GM12864 (cell line): ENCODE measurements around the gene SPNS3.

Source experiments
- DNase-seq: peaks from one replicate; pipeline ENCODE4 v3.0.0-alpha.2; 2011; ENCODE audit warnings: low read depth
- H3K4me3 ChIP-seq: 2 replicates; pipeline ENCODE4 v1.5.1; 2011; ENCODE audit warnings: mild to moderate bottlenecking, low read depth, low read length, control low read depth
- CTCF ChIP-seq: IDR thresholded peaks from 2 replicates; pipeline ENCODE4 v1.5.1; 2011; ENCODE audit warnings: low read depth, mild to moderate bottlenecking, moderate library complexity, low read length, control low read depth, inconsistent platforms; ENCODE audit errors: missing control alignments

Gene SPNS3

GRCh38 chr17:4513113-4514032 is 79.6 kb downstream of the SPNS3 start:
- TF ChIP-seq CTCF, result no peak
- no peak for DNase-seq
- H3K4me3 ChIP-seq, result no peak overlapping the region

- no peak for DNase-seq
- no peak overlapping the region for H3K4me3 ChIP-seq
- no peak for TF ChIP-seq CTCF
Measured at GRCh38 chr17:4514206-4514605, 80.5 kb downstream of the SPNS3 start.

- no peak overlapping the region for H3K4me3 ChIP-seq
- no peak for DNase-seq
- TF ChIP-seq CTCF, result no peak
Measured at GRCh38 chr17:4514779-4515178, 81.0 kb downstream of the SPNS3 start.

DNA sequence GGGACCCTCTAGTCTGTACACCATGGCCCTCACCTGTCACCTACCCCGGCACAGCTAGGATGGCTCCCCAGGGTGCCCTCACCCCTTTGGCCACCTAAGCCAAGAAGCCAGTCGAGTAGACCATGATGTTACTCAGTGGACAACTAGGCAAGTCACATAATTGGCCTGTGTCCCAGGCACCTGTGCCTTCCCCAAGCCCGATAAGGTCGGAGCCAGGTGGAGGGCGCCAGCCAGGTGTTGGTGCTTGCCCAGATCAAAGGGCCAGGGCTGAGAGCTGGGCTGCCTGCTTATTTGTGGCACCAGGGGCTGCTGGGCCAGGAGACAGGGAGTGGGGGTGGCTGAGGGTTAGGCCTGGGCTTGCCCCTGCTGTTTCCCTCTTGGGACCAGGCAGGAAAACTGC is 81.8 kb downstream of the SPNS3 start:
- no peak overlapping the region for H3K4me3 ChIP-seq
- TF ChIP-seq CTCF, result no peak
- no peak for DNase-seq

GRCh38 chr17:4516735-4517134 is 83.0 kb downstream of the SPNS3 start:
- DNase-seq, result no peak
- H3K4me3 ChIP-seq, result no peak overlapping the region
- TF ChIP-seq CTCF, result no peak

DNA sequence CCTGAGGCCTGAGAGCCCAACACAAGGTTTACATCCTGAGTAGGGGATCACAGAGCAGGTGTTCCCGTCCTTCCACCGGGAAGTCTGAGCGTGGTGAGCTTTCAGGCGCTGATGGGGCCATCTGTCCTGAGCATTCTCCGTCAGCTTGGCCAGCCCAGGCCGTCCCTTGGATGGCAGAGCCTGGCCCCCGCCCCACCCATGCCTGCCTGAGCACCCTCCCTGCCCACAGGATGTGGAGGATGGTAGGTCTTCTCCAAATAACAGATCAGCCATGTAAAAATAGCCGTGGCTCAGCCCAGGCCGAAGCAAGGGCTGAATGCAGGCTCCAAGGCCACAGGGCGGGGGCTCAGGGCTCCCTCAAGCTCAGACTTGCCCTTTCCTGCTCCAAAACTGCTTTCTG is 85.2 kb downstream of the SPNS3 start:
- H3K4me3 ChIP-seq, result peak overlapping the region; percentile 42
- DNase-seq, result no peak
- TF ChIP-seq CTCF, result no peak

DNA sequence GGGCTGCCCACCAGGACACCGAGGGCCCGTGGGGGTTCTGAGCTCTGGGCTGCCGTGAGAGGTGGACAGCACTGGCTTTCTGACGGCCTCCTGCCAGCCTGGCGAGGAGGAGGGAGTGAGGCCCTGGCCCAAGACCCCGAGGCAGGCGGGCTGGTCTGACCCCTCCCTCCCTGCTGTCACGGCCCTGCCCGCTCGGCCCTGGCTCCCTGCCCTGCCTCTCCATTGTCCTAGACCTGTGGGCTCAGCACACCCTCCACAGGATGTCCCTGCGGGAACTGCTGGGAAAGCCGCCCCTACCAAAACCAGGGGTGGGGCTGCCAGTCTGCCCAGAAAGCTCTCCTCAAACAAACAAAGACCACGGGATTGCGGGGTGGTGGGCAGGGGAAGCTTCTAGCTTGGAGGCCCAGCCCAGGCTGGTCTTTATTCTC is 85.6 kb downstream of the SPNS3 start:
- TF ChIP-seq CTCF, result no peak
- no peak for DNase-seq

More for the DNA sequence above, 85.6 kb downstream of the SPNS3 start:
- no peak overlapping the region for H3K4me3 ChIP-seq
